GM12872 (cell line): ENCODE measurements around the gene DMRTA2.

Experiments used
- TF ChIP-seq, protein P1 (sequence below): IDR thresholded peaks from 3 replicates; pipeline ENCODE4 v1.5.1; 2011; ENCODE audit warnings: low read depth, mild to moderate bottlenecking, low read length, moderate library complexity; ENCODE audit not compliant: insufficient read depth

The DMRTA2 gene

GRCh38 chr1:50427086-50427817 is 4.0 kb upstream of the DMRTA2 start:
- TF ChIP-seq, protein P1, sequence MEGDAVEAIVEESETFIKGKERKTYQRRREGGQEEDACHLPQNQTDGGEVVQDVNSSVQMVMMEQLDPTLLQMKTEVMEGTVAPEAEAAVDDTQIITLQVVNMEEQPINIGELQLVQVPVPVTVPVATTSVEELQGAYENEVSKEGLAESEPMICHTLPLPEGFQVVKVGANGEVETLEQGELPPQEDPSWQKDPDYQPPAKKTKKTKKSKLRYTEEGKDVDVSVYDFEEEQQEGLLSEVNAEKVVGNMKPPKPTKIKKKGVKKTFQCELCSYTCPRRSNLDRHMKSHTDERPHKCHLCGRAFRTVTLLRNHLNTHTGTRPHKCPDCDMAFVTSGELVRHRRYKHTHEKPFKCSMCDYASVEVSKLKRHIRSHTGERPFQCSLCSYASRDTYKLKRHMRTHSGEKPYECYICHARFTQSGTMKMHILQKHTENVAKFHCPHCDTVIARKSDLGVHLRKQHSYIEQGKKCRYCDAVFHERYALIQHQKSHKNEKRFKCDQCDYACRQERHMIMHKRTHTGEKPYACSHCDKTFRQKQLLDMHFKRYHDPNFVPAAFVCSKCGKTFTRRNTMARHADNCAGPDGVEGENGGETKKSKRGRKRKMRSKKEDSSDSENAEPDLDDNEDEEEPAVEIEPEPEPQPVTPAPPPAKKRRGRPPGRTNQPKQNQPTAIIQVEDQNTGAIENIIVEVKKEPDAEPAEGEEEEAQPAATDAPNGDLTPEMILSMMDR = no peak

GRCh38 chr1:50426702-50427085 is 3.5 kb upstream of the DMRTA2 start:
- TF ChIP-seq, protein P1 = no peak

GRCh38 chr1:50426108-50426700 is 3.0 kb upstream of the DMRTA2 start:
- TF ChIP-seq, protein P1 = no peak

- TF ChIP-seq, protein P1 = no peak
These were observed 2.3 kb upstream of the DMRTA2 start for GRCh38 chr1:50425376-50426107.

- TF ChIP-seq, protein P1 = no peak
These were observed 1.7 kb upstream of the DMRTA2 start for GRCh38 chr1:50424884-50425375.

DNA sequence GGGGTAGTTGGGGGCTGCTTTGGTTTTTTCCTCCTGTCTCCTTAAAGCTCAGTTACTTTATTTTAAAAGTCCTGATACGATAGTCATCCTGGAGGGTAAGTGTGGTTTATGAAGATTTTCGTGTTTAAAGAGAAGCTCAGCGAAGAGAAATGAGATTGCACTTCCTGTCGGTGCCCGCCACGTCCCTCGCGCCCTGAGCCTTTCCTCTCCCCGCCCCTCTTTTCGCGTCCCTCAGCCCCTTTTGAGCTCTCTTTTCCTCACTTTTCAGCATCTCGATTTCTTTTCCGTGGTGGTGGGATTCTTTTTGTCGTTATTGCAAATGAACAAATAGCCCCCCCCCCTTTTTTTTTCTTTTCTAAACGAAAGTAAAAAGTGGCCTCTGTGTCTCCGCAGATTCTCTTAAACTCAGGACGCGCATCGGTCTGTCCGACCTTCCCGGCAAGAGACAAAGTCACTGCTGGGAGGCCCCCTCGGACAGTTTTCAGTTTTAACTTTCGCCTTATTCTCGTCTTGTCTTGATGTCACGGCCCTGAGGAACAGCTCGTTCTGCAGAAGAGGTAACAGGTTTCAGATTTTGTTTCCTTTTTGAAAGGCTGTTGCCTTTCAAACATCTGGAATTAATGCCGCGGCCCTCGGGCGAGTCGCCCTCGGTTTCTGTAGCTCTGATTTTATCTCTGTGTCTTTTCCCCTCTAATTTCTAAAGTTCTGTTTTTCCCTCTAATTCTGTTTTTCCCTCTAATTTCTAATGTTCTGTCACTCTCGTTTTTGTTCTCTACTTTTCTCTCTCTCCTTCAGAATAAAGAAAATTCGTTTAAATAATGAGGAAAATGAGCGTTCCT is 1.0 kb upstream of the DMRTA2 start:
- TF ChIP-seq, protein P1 = no peak

GRCh38 chr1:50423670-50424000 is 392 bp upstream of the DMRTA2 start:
- TF ChIP-seq, protein P1 = no peak
